PC-9 (cell line): ENCODE results near the gene SYTL5. TPM values are rescaled to one million over a fixed set of nuclear protein-coding genes. Genes with fewer than 3 reads are reported as not detected.

ENCODE experiments used
- BruUV-seq: library from RNA; stranded (reverse); fragments of 400-500 nt; replicated peaks from 2 replicates; lab custom pipeline; 2021; lab: Mats Ljungman, UMichigan
- CTCF ChIA-PET: fragments of 300-600 bp; sonication (Branson Sonifier 250); formaldehyde crosslinking; loops from one replicate; lab custom pipeline; 2022; ENCODE audit warnings: antibody characterized with exemption; lab: Charles Lee
- POLR2A ChIA-PET: fragments of 300-600 bp; sonication (Branson Sonifier 250); formaldehyde crosslinking; loops from one replicate; lab custom pipeline; 2022; ENCODE audit warnings: antibody characterized with exemption; ENCODE audit not compliant: unreplicated experiment; lab: Charles Lee
- DNase-seq, 2 experiments: peaks; one replicate each; pipeline versions ENCODE4 v3.0.0 to v3.0.0-alpha.2; 2015 to 2022; ENCODE audit warnings: mixed read lengths in 1 of 2
- H2AFZ ChIP-seq: fragments of 200-600 bp; sonication (generic); 2 replicates; pipeline ENCODE4 v1.8.1; 2017; ENCODE audit warnings: antibody characterized with exemption
- H3F3A ChIP-seq: fragments of 200-600 bp; sonication (generic); 2 replicates; pipeline ENCODE4 v1.8.1; 2017; ENCODE audit warnings: antibody characterized with exemption, mild to moderate bottlenecking, low read depth; ENCODE audit not compliant: insufficient read depth
- H3K27ac ChIP-seq: fragments of 200-600 bp; sonication (generic); 2 replicates; pipeline ENCODE4 v1.6.1; 2016; ENCODE audit warnings: mixed run types
- H3K27me3 ChIP-seq: fragments of 200-600 bp; sonication (generic); 2 replicates; pipeline ENCODE4 v1.6.1; 2016; ENCODE audit warnings: low read depth, mixed run types; ENCODE audit not compliant: insufficient read depth
- H3K36me3 ChIP-seq: fragments of 200-600 bp; sonication (generic); 2 replicates; pipeline ENCODE4 v1.6.1; 2016; ENCODE audit warnings: low read depth, mixed run types
- H3K4me1 ChIP-seq: fragments of 200-600 bp; sonication (generic); replicated peaks from 2 replicates; pipeline ENCODE4 v1.6.1; 2016; ENCODE audit warnings: mixed run types; ENCODE audit not compliant: insufficient read depth
- H3K4me2 ChIP-seq: fragments of 200-600 bp; sonication (generic); 2 replicates; pipeline ENCODE4 v1.6.1; 2017; ENCODE audit warnings: mixed run types
- H3K4me3 ChIP-seq: fragments of 200-600 bp; sonication (generic); 2 replicates; pipeline ENCODE4 v1.6.1; 2016; ENCODE audit warnings: mixed run types
- H3K79me2 ChIP-seq: fragments of 200-600 bp; sonication (generic); 2 replicates; pipeline ENCODE4 v1.6.1; 2017; ENCODE audit warnings: low read depth, mixed run types
- H3K9me2 ChIP-seq: fragments of 200-600 bp; sonication (generic); 2 replicates; pipeline ENCODE4 v1.8.1; 2017; ENCODE audit warnings: mild to moderate bottlenecking; ENCODE audit not compliant: insufficient read depth
- H3K9me3 ChIP-seq: fragments of 200-600 bp; sonication (generic); 2 replicates; pipeline ENCODE4 v1.8.1; 2016; ENCODE audit warnings: low read depth; ENCODE audit not compliant: insufficient read depth
- H4K20me1 ChIP-seq: fragments of 200-600 bp; sonication (generic); 2 replicates; pipeline ENCODE4 v1.8.1; 2017; ENCODE audit not compliant: insufficient read depth
- CTCF ChIP-seq: fragments of 200-600 bp; sonication (generic); conservative IDR thresholded peaks from 2 replicates; pipeline ENCODE4 v1.6.1; 2017; ENCODE audit warnings: mixed run types, antibody characterized with exemption, mild to moderate bottlenecking, moderate library complexity
- EZH2 ChIP-seq: fragments of 200-600 bp; sonication (generic); IDR thresholded peaks from 2 replicates; pipeline ENCODE4 v1.8.0; 2017; ENCODE audit warnings: antibody characterized with exemption, low read depth
- intact Hi-C: fragments of 100-400 bp; cut with micrococcal nuclease; formaldehyde crosslinking; loops from one replicate; pipeline ENCODE4 v1.10.0; 2022; ENCODE audit not compliant: unreplicated experiment
- total RNA-seq: library from RNA; stranded (reverse); gene quantifications from 2 replicates; pipeline ENCODE4 v1.2.3, GENCODE V29; 2021

The SYTL5 gene
- total RNA-seq, 1 experiment from 2014 or later = not detected

DNA sequence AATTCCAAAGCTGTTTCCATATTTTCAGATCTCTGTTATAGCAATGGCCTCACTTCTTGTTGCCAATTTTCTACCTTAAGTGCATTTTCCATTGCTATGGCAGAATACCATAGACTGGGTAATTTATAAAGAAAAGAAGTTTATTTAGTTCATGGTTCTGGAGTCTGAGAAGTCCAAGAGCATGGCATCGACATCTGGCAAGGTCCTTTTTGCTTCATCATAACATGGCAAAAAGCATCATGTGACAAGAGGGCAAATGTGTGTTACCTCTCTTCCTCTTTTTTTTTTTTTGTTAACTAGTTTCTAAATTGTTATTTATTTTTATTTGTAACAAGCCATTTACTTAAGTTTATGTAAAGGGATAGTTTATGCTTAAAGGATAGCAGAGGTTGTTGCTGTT lies 45.2 kb upstream of the SYTL5 start:
- H3K4me2 ChIP-seq = no peak overlapping the region
- no peaks in the 10 kb centered on the region for H3F3A ChIP-seq
- H4K20me1 ChIP-seq = no peaks in the 10 kb centered on the region
- H3K9me2 ChIP-seq = no peaks in the 10 kb centered on the region
- intact Hi-C loops = no loop called here
- TF ChIP-seq EZH2 = no peak
- ChIA-PET CTCF (no interaction called here), POLR2A (no interaction called here)
- H3K4me1 ChIP-seq = no peaks in the 10 kb centered on the region
- no peaks in the 10 kb centered on the region for H3K27me3 ChIP-seq
- no peak for DNase-seq
- H3K27ac ChIP-seq = no peak overlapping the region
- H3K9me3 ChIP-seq = no peaks in the 10 kb centered on the region
- H3K79me2 ChIP-seq = no peaks in the 10 kb centered on the region
- no TSS peak for BruUV-seq
- H2AFZ ChIP-seq = no peak overlapping the region
- H3K4me3 ChIP-seq = no peak overlapping the region
- no peaks in the 10 kb centered on the region for H3K36me3 ChIP-seq

GRCh38 chrX:37967714-37968113 lies 38.6 kb upstream of the SYTL5 start:
- H3K27ac ChIP-seq = no peak overlapping the region
- H3K36me3 ChIP-seq = no peaks in the 10 kb centered on the region
- TF ChIP-seq CTCF (no peak), EZH2 (no peak)
- H3K9me2 ChIP-seq = no peaks in the 10 kb centered on the region
- no peak overlapping the region for H3K4me3 ChIP-seq
- no peaks in the 10 kb centered on the region for H4K20me1 ChIP-seq
- no TSS peak for BruUV-seq
- H3K4me2 ChIP-seq = no peak overlapping the region
- no peaks in the 10 kb centered on the region for H3K27me3 ChIP-seq
- ChIA-PET POLR2A (no interaction called here), CTCF (no interaction called here)
- H3F3A ChIP-seq = no peaks in the 10 kb centered on the region
- no peak overlapping the region for H2AFZ ChIP-seq
- no peaks in the 10 kb centered on the region for H3K9me3 ChIP-seq
- H3K4me1 ChIP-seq = no peaks in the 10 kb centered on the region
- intact Hi-C loops = no loop called here
- DNase-seq = no peak
- H3K79me2 ChIP-seq = no peaks in the 10 kb centered on the region

DNA sequence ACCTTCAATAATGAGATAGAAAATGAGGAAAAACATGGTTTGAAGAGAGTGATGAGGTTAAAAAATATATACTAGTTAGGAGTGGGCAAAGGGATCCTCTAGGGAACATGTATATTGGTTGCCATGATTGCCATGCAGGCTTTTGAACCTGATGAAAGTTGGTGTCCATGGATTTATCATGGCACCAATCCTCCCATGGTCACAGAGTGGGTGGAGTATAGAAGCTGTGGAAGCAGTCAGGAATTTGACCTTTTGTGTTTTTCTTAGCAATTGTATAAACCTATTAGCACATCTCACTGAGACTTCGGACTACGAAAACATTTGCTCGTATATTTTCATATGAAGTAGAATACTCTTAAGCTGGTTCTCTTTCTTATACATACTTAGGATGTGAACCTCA lies 30.9 kb upstream of the SYTL5 start:
- intact Hi-C loops = no loop called here

More for the DNA sequence above, 30.9 kb upstream of the SYTL5 start:
- no peaks in the 10 kb centered on the region for H3K27me3 ChIP-seq
- no peak overlapping the region for H3K27ac ChIP-seq
- H2AFZ ChIP-seq = no peak overlapping the region
- CTCF ChIA-PET = no interaction called here
- no peaks in the 10 kb centered on the region for H3K36me3 ChIP-seq
- H3K4me1 ChIP-seq = no peaks in the 10 kb centered on the region
- H3K9me2 ChIP-seq = no peaks in the 10 kb centered on the region
- H3K4me3 ChIP-seq = no peak overlapping the region
- DNase-seq = no peak
- H4K20me1 ChIP-seq = no peaks in the 10 kb centered on the region
- TF ChIP-seq CTCF (no peak), EZH2 (no peak)
- BruUV-seq = no TSS peak
- POLR2A ChIA-PET = no interaction called here
- no peaks in the 10 kb centered on the region for H3F3A ChIP-seq
- no peaks in the 10 kb centered on the region for H3K9me3 ChIP-seq
- H3K79me2 ChIP-seq = no peaks in the 10 kb centered on the region
- H3K4me2 ChIP-seq = no peak overlapping the region
